Peyer's patch (tissue), 4 donors: Measurements from ENCODE around the gene LRRC26.

Experiments
- POLR2A ChIP-seq, 2 donors: fragments of 450-650 bp; IDR thresholded peaks; one replicate each; pipeline ENCODE4 v1.5.1; 2017; ENCODE audit warnings: antibody characterized with exemption in 2 of 2, mild to moderate bottlenecking in 2 of 2, moderate library complexity in 2 of 2
- TF ChIP-seq, protein P1 (sequence below), 6 experiments: fragments of 450-650 bp in 4 of 6; fragments of 200-600 bp in 2 of 6; sonication (generic) in 1 of 6; IDR thresholded peaks; one replicate each; pipeline ENCODE4 v1.5.1; 2017 to 2019; ENCODE audit warnings: antibody characterized with exemption in 6 of 6, mild to moderate bottlenecking in 3 of 6, moderate library complexity in 1 of 6

DNA sequence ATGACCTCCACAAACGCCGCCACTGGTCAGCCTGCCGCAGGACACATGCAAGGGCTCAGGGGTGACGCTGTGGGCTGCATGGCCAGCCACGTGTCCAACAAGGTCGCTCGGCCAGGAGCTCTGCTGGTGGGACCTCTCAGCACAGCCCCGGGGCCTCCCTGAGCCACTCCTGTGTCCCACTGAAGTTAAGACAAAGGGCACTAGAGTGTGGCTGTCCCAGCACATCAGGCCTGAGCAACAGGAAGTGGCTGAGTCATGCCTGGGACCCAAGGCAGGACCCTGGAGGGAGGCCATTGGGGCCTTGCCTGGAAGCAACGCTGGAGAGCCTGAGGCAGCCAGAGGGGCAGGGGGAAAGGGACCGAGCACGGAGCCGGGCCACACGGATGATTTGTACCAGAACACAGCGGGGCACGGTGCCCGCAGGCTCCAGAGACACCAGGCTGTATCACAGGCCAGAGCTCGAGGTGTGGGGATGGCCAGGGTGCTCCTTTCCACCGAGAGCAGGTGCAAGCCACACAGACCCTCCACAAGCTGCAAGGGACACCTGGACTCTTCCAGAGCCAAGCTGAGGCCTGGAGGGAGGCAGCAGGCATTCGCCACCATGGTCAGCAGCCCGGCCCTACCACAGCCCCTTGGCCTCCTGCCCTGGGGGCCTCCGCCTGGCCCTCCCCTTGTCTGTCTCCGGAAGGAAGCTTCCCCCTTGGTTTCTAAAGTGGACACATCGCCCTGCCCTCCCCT, 8.5 kb upstream of the LRRC26 start:
- TF ChIP-seq, protein P1, sequence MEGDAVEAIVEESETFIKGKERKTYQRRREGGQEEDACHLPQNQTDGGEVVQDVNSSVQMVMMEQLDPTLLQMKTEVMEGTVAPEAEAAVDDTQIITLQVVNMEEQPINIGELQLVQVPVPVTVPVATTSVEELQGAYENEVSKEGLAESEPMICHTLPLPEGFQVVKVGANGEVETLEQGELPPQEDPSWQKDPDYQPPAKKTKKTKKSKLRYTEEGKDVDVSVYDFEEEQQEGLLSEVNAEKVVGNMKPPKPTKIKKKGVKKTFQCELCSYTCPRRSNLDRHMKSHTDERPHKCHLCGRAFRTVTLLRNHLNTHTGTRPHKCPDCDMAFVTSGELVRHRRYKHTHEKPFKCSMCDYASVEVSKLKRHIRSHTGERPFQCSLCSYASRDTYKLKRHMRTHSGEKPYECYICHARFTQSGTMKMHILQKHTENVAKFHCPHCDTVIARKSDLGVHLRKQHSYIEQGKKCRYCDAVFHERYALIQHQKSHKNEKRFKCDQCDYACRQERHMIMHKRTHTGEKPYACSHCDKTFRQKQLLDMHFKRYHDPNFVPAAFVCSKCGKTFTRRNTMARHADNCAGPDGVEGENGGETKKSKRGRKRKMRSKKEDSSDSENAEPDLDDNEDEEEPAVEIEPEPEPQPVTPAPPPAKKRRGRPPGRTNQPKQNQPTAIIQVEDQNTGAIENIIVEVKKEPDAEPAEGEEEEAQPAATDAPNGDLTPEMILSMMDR (IDR thresholded peaks at IDR 0.05): no peak
- TF ChIP-seq POLR2A (IDR thresholded peaks at IDR 0.05): no peak
